Activated CD8-positive, alpha-beta T cell treated with anti-CD3 and anti-CD28 coated beads for 36 hours (primary cell): ENCODE data around the gene UPF1. TPM values are rescaled to one million over a fixed set of nuclear protein-coding genes. Genes with fewer than 3 reads are reported as not detected.

Source experiments
- ATAC-seq: fragments of 200-7000 bp; cut with Tn5 transposase; one replicate; pipeline ENCODE4 v1.10.0; 2021; ENCODE audit warnings: mild to moderate bottlenecking, moderate library complexity
- CTCF ChIA-PET: fragments of 350-600 bp; sonication (Branson Sonifier 250); formaldehyde crosslinking; loops from one replicate; lab custom pipeline; 2021; ENCODE audit warnings: antibody characterized with exemption; lab: Charles Lee
- POLR2A ChIA-PET: fragments of 350-600 bp; sonication (Branson Sonifier 250); formaldehyde crosslinking; loops from one replicate; lab custom pipeline; 2021; ENCODE audit warnings: antibody characterized with exemption; lab: Charles Lee
- DNase-seq: peaks from one replicate; pipeline ENCODE4 v3.0.0-alpha.2; 2020
- H3K27ac Mint-ChIP-seq: one replicate; pipeline ENCODE4 v1.8.0; 2021; ENCODE audit warnings: mild to moderate bottlenecking, mixed read lengths
- H3K27me3 Mint-ChIP-seq: one replicate; pipeline ENCODE4 v1.8.0; 2021; ENCODE audit warnings: mixed read lengths
- H3K36me3 Mint-ChIP-seq: one replicate; pipeline ENCODE4 v1.8.0; 2021; ENCODE audit warnings: low read depth, mixed read lengths
- H3K4me1 Mint-ChIP-seq: one replicate; pipeline ENCODE4 v1.8.0; 2021; ENCODE audit warnings: low read depth, mixed read lengths
- H3K4me3 Mint-ChIP-seq: one replicate; pipeline ENCODE4 v1.8.0; 2021; ENCODE audit warnings: mild to moderate bottlenecking, moderate library complexity, mixed read lengths
- H3K9me3 Mint-ChIP-seq: one replicate; pipeline ENCODE4 v1.8.0; 2021; ENCODE audit warnings: mixed read lengths
- CTCF ChIP-seq: fragments of 200-600 bp; IDR thresholded peaks from one replicate; pipeline ENCODE4 v1.8.0; 2022; ENCODE audit warnings: antibody characterized with exemption, mild to moderate bottlenecking
- intact Hi-C: fragments of 100-400 bp; cut with micrococcal nuclease; formaldehyde crosslinking; loops from one replicate; pipeline ENCODE4 v1.10.0; 2022
- total RNA-seq, 2 experiments: library from RNA; stranded (reverse); gene quantifications; one replicate each; pipeline ENCODE4 v1.2.3, GENCODE V29; 2021

UPF1 gene
- total RNA-seq, 2 experiments from 2014 or later, result 75.9 to 87.6 TPM

DNA sequence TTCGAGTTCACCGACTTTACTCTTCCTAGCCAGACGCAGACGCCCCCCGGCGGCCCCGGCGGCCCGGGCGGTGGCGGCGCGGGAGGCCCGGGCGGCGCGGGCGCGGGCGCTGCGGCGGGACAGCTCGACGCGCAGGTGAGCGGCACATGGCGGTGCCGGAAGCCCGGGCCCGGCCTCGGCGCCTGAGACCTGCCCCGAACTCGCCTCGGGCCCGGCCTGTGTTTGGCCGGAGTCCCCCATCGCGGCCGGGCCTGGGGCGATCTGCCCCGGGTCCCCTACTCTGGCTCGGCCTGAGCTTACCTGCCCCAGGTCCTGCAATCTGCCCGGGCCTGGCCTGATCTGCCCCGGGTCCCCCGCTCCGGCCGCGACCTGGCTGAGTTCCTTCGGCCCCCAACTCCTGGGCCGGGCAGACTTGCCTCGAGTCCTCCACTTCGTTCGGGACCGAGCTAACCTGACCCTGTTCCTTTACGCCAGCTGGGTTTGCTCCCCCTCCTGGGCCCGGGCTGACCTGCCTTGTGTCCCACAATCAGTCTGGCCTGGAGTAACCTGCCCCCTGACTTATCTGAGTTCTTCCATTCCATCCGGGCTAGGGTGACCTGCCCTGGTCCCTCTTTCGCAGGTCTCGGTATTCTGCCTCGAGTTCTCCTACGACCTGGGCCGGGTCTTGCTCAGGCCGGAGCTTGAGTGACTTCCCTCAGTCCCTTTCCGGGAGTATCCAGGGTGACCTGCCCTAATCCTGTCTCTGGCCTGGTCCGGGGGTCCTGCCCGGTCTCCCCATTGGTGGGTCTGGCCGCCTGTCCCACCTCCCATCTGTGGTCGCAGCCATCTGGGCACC lies 764 bp downstream of the UPF1 start:
- ChIA-PET POLR2A (interaction anchor here (0.6 to 3.5 kb wide), 17 partner anchors 10 to 316 kb away, joined by 3 to 36 read pairs (median 3); partner anchors contain the start of genes ARMC6, COPE, DDX49 and KXD1), CTCF (interaction anchor here (1.0 to 8.4 kb wide), 7 partner anchors 8 to 313 kb away, joined by 3 to 84 read pairs (median 5); partner anchors contain the start of gene REX1BD)
- peak; percentile 53 for DNase-seq
- peaks cover 44% of the 10 kb centered on the region for H3K36me3 Mint-ChIP-seq
- peak overlapping the region; percentile 91 for H3K27ac Mint-ChIP-seq
- ATAC-seq, result peak; percentile 50
- H3K27me3 Mint-ChIP-seq, result no peaks in the 10 kb centered on the region
- H3K9me3 Mint-ChIP-seq, result no peaks in the 10 kb centered on the region
- H3K4me1 Mint-ChIP-seq, result peaks cover 31% of the 10 kb centered on the region
- TF ChIP-seq CTCF, result no peak
- H3K4me3 Mint-ChIP-seq, result peak overlapping the region; percentile 97
- intact Hi-C loops, result loop anchor here (10.0 kb wide), 1 partner anchor 148 kb away; the partner anchor contains the start of gene CRTC1

GRCh38 chr19:18833141-18833476 lies 1.4 kb downstream of the UPF1 start:
- no peak for DNase-seq
- CTCF ChIA-PET, result interaction anchor here (1.3 to 8.4 kb wide), 4 partner anchors 8 to 34 kb away, joined by 3 to 84 read pairs (median 8); no protein-coding TSS in a partner anchor
- Mint-ChIP-seq H3K9me3 (no peaks in the 10 kb centered on the region), H3K27me3 (no peaks in the 10 kb centered on the region), H3K27ac (peak overlapping the region; percentile 91), H3K4me3 (peak overlapping the region; percentile 97), H3K36me3 (peaks cover 49% of the 10 kb centered on the region), H3K4me1 (peaks cover 37% of the 10 kb centered on the region)
- TF ChIP-seq CTCF, result no peak
- POLR2A ChIA-PET, result interaction anchor here (0.6 to 3.5 kb wide), 8 partner anchors 9 to 244 kb away, joined by 3 to 36 read pairs (median 4); partner anchors contain the start of genes ARMC6, COPE, DDX49 and REX1BD
- no peak for ATAC-seq
- intact Hi-C loops, result loop anchor here (10.0 kb wide), 1 partner anchor 148 kb away; the partner anchor contains the start of gene CRTC1

GRCh38 chr19:18833849-18834643 lies 2.3 kb downstream of the UPF1 start:
- H3K4me1 Mint-ChIP-seq, result peaks cover 43% of the 10 kb centered on the region
- intact Hi-C loops, result loop anchor here (10.0 kb wide), 1 partner anchor 149 kb away; the partner anchor contains the start of gene CRTC1
- DNase-seq, result peak; percentile 30
- H3K27me3 Mint-ChIP-seq, result no peaks in the 10 kb centered on the region
- H3K27ac Mint-ChIP-seq, result peak overlapping the region; percentile 71
- CTCF ChIA-PET, result interaction anchor here (1.0 to 8.4 kb wide), 3 partner anchors 9 to 372 kb away, joined by 3 to 84 read pairs (median 3); no protein-coding TSS in a partner anchor
- no peak for TF ChIP-seq CTCF
- peak overlapping the region; percentile 97 for H3K4me3 Mint-ChIP-seq
- no peaks in the 10 kb centered on the region for H3K9me3 Mint-ChIP-seq
- peaks cover 56% of the 10 kb centered on the region for H3K36me3 Mint-ChIP-seq
- POLR2A ChIA-PET, result interaction anchor here (0.6 to 1.3 kb wide), 5 partner anchors 12 to 199 kb away, joined by 3 to 5 read pairs (median 4); partner anchors contain the start of genes ARMC6 and SUGP2
- ATAC-seq, result no peak

- ChIA-PET CTCF (interaction anchor here (1.0 to 8.4 kb wide), 3 partner anchors 8 to 373 kb away, joined by 3 to 84 read pairs (median 3); no protein-coding TSS in a partner anchor), POLR2A (interaction anchor here (0.9 kb wide), 1 partner anchor 14 kb away, joined by 4 read pairs; no protein-coding TSS in a partner anchor)
- Mint-ChIP-seq H3K36me3 (peaks cover 57% of the 10 kb centered on the region), H3K27ac (peak overlapping the region; percentile 71), H3K27me3 (no peaks in the 10 kb centered on the region), H3K4me1 (peaks cover 49% of the 10 kb centered on the region), H3K4me3 (peak overlapping the region; percentile 97), H3K9me3 (no peaks in the 10 kb centered on the region)
- intact Hi-C loops, result loop anchor here (10.0 kb wide), 1 partner anchor 150 kb away; the partner anchor contains the start of gene CRTC1
- DNase-seq, result no peak
- no peak for TF ChIP-seq CTCF
- ATAC-seq, result no peak
Measured at GRCh38 chr19:18834644-18834984, 2.9 kb downstream of the UPF1 start.
